Measurements from ENCODE around the gene VPS4A.

The VPS4A gene

GRCh38 chr16:69307856-69308255, 3.3 kb upstream of the VPS4A start:
- H3K79me2 ChIP-seq (ENCODE audit: low read length) = peaks cover 16% of the 10 kb centered on the region
- H3K4me3 ChIP-seq (ENCODE audit: low read length) = no peak overlapping the region
- TF ChIP-seq EZH2phosphoT487 (IDR thresholded peaks at IDR 0.05; ENCODE audit: low read depth) (no peak), CTCF (IDR thresholded peaks at IDR 0.05; ENCODE audit: low read depth, low read length) (no peak)
- peaks cover 6% of the 10 kb centered on the region for H4K20me1 ChIP-seq (ENCODE audit: insufficient read depth, low read length)
- H2AFZ ChIP-seq (ENCODE audit: low read depth, low read length) = no peak overlapping the region
- H3K27me3 ChIP-seq (ENCODE audit: low read depth, low read length) = no peaks in the 10 kb centered on the region
- no peaks in the 10 kb centered on the region for H3K9me3 ChIP-seq (ENCODE audit: insufficient read depth, low read length)
- no peak overlapping the region for H3K9ac ChIP-seq (ENCODE audit: low read length)
- H3K36me3 ChIP-seq (replicated peaks; ENCODE audit: low read depth, low read length) = no peaks in the 10 kb centered on the region
- no peak overlapping the region for H3K27ac ChIP-seq (ENCODE audit: low read length)
- peaks cover 3% of the 10 kb centered on the region; the same call in 1 of the 2 replicates for H3K4me1 ChIP-seq (ENCODE audit: low read length)
- H3K4me2 ChIP-seq (ENCODE audit: low read length) = no peak overlapping the region

GRCh38 chr16:69309316-69309715, 1.8 kb upstream of the VPS4A start:
- no peaks in the 10 kb centered on the region for H3K27me3 ChIP-seq (ENCODE audit: low read depth, low read length)
- H3K9me3 ChIP-seq (ENCODE audit: insufficient read depth, low read length) = no peaks in the 10 kb centered on the region
- peaks cover 6% of the 10 kb centered on the region for H4K20me1 ChIP-seq (ENCODE audit: insufficient read depth, low read length)
- no peak for TF ChIP-seq EZH2phosphoT487 (IDR thresholded peaks at IDR 0.05; ENCODE audit: low read depth)
- peaks cover 31% of the 10 kb centered on the region for H3K79me2 ChIP-seq (ENCODE audit: low read length)
- peaks cover 9% of the 10 kb centered on the region for H3K36me3 ChIP-seq (replicated peaks; ENCODE audit: low read depth, low read length)
- no peak overlapping the region for H3K4me2 ChIP-seq (ENCODE audit: low read length)
- H3K9ac ChIP-seq (ENCODE audit: low read length) = no peak overlapping the region
- H3K27ac ChIP-seq (ENCODE audit: low read length) = no peak overlapping the region
- no peak overlapping the region for H3K4me3 ChIP-seq (ENCODE audit: low read length)
- peaks cover 3% of the 10 kb centered on the region; the same call in 1 of the 2 replicates for H3K4me1 ChIP-seq (ENCODE audit: low read length)
- H2AFZ ChIP-seq (ENCODE audit: low read depth, low read length) = no peak overlapping the region

DNA sequence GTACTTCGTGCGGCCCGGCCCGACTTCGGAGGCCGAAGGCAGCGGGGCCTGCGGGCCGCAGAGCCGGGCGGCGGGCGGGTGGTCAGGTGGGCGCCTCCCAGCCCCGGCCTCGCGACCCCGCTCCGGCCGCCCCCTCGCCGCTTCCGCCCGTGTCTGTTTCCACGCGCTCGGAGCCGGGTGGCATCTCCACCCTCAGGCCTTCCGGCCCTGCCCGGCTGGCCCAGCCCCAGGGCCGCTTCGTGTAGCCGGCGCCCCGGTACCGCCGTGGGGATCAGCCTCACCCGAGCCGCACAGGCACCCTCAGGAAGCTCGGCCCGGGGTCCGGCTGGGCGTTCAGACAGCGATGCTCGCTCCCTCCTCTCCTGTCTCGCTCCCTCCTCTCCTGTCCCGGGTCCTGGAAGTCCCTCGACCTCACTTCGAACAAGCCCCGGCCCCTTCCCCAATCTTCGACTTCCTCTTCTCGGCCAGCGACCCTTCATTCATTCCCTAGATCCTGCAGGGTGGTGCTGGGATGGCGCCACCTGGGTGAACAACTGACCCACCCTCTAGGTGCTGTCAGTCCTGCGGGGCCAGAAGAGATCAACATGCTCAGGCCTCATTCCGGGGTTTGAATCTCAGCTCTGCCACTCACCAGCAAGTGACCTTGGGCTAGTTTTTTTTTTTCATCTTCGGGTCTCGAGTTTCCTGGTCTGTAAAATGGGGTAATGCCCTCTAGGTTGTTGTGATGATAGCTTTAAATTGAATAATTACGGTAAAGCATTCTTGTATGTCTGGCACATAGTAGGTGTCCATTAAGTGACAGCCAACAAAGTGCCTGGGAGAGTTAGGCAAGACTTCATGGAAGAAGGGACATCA, 610 bp downstream of the VPS4A start:
- peak overlapping the region; percentile 84 for H3K9ac ChIP-seq (ENCODE audit: low read length)
- H3K4me1 ChIP-seq (ENCODE audit: low read length) = peaks cover 3% of the 10 kb centered on the region; the same call in 1 of the 2 replicates
- no peaks in the 10 kb centered on the region for H3K27me3 ChIP-seq (ENCODE audit: low read depth, low read length)
- TF ChIP-seq EZH2phosphoT487 (IDR thresholded peaks at IDR 0.05; ENCODE audit: low read depth) (no peak), CTCF (IDR thresholded peaks at IDR 0.05; ENCODE audit: low read depth, low read length) (peak; percentile 29)
- peak overlapping the region; percentile 93 for H3K4me3 ChIP-seq (ENCODE audit: low read length)
- peaks cover 6% of the 10 kb centered on the region for H4K20me1 ChIP-seq (ENCODE audit: insufficient read depth, low read length)
- peaks cover 40% of the 10 kb centered on the region for H3K79me2 ChIP-seq (ENCODE audit: low read length)
- H2AFZ ChIP-seq (ENCODE audit: low read depth, low read length) = no peak overlapping the region
- peaks cover 26% of the 10 kb centered on the region for H3K36me3 ChIP-seq (replicated peaks; ENCODE audit: low read depth, low read length)
- H3K27ac ChIP-seq (ENCODE audit: low read length) = peak overlapping the region; percentile 49
- no peaks in the 10 kb centered on the region for H3K9me3 ChIP-seq (ENCODE audit: insufficient read depth, low read length)
- H3K4me2 ChIP-seq (ENCODE audit: low read length) = peak overlapping the region; percentile 73

GRCh38 chr16:69313469-69313868, 2.3 kb downstream of the VPS4A start:
- H3K36me3 ChIP-seq (replicated peaks; ENCODE audit: low read depth, low read length) = peaks cover 31% of the 10 kb centered on the region
- no peaks in the 10 kb centered on the region for H3K9me3 ChIP-seq (ENCODE audit: insufficient read depth, low read length)
- H2AFZ ChIP-seq (ENCODE audit: low read depth, low read length) = no peak overlapping the region
- H3K4me2 ChIP-seq (ENCODE audit: low read length) = no peak overlapping the region
- TF ChIP-seq CTCF (IDR thresholded peaks at IDR 0.05; ENCODE audit: low read depth, low read length) = no peak
- TF ChIP-seq EZH2phosphoT487 (IDR thresholded peaks at IDR 0.05; ENCODE audit: low read depth) = no peak
- H3K4me3 ChIP-seq (ENCODE audit: low read length) = no peak overlapping the region
- H3K79me2 ChIP-seq (ENCODE audit: low read length) = peaks cover 40% of the 10 kb centered on the region
- H3K27ac ChIP-seq (ENCODE audit: low read length) = no peak overlapping the region
- H4K20me1 ChIP-seq (ENCODE audit: insufficient read depth, low read length) = peaks cover 6% of the 10 kb centered on the region
- no peak overlapping the region for H3K9ac ChIP-seq (ENCODE audit: low read length)
- H3K4me1 ChIP-seq (ENCODE audit: low read length) = peaks cover 3% of the 10 kb centered on the region; the same call in 1 of the 2 replicates
- no peaks in the 10 kb centered on the region for H3K27me3 ChIP-seq (ENCODE audit: low read depth, low read length)

Measured in OCI-LY3 (cell line).